Aorta (tissue), 5 donors: Measurements from ENCODE around the gene LPP. TPM values are rescaled to one million over a fixed set of nuclear protein-coding genes. Genes with fewer than 3 reads are reported as not detected.

ENCODE experiments used
- ATAC-seq: fragments of 200-7000 bp; cut with Tn5 transposase; one replicate; pipeline ENCODE4 v1.9.1; 2022; ENCODE audit warnings: moderate library complexity; ENCODE audit not compliant: low FRiP score
- DNase-seq, 2 donors: peaks; one replicate each; pipeline ENCODE4 v3.0.0-alpha.2; 2020
- H3K27ac ChIP-seq, 2 donors: one replicate each; pipeline ENCODE4 v1.5.1; 2013; ENCODE audit warnings: low read length in 2 of 2, mild to moderate bottlenecking in 2 of 2, moderate library complexity in 2 of 2, control low read depth in 1 of 2, inconsistent platforms in 1 of 2, low read depth in 1 of 2
- H3K27me3 ChIP-seq, 2 donors: one replicate each; pipeline ENCODE4 v1.6.1; 2013; ENCODE audit warnings: control low read depth in 1 of 2, low read length in 1 of 2, mild to moderate bottlenecking in 1 of 2, moderate library complexity in 1 of 2; ENCODE audit not compliant: insufficient read depth in 2 of 2, control insufficient read depth in 1 of 2
- H3K36me3 ChIP-seq, 2 donors: one replicate each; pipeline ENCODE4 v1.6.1; 2013; ENCODE audit warnings: control low read depth in 1 of 2, low read length in 1 of 2, mild to moderate bottlenecking in 1 of 2; ENCODE audit not compliant: insufficient read depth in 2 of 2, control insufficient read depth in 1 of 2
- H3K4me1 ChIP-seq, 2 donors: one replicate each; pipeline ENCODE4 v1.6.1; 2013; ENCODE audit warnings: low read length in 2 of 2, control low read depth in 1 of 2, mild to moderate bottlenecking in 1 of 2, moderate library complexity in 1 of 2; ENCODE audit not compliant: insufficient read depth in 2 of 2, control insufficient read depth in 1 of 2
- H3K4me3 ChIP-seq, 2 donors: one replicate each; pipeline ENCODE4 v1.5.1; 2013; ENCODE audit warnings: low read length in 2 of 2, control low read depth in 1 of 2, mild to moderate bottlenecking in 1 of 2
- H3K9me3 ChIP-seq: one replicate; pipeline ENCODE4 v1.6.1; 2013; ENCODE audit warnings: mild to moderate bottlenecking, low read length; ENCODE audit not compliant: control insufficient read depth
- WGBS, 2 donors: extraction: QIAGEN DNeasy Blood & Tissue Kit; methylation state at CpG; one replicate each; pipeline ENCODE4 v1.1.7; 2013; 5-methylcytosine and 5-hydroxymethylcytosine counted together
- intact Hi-C, 2 donors: fragments of 100-400 bp; cut with DNase I; formaldehyde crosslinking; loops; one replicate each; pipeline versions ENCODE4 v1.14.2 to v1.15.0; 2022
- polyA plus RNA-seq, 2 donors: library from polyadenylated mRNA; stranded (reverse); fragments of 200-250 nt; gene quantifications; one replicate each; pipeline ENCODE4 v1.2.3, GENCODE V29; 2013
- total RNA-seq, 2 donors: library from RNA; stranded (reverse); fragmentation: NEBNext Ultra II Directional; extraction: Animal tissue kit (Norgen Biotek cat#: 25700); gene quantifications; one replicate each; pipeline ENCODE4 v1.2.1, GENCODE V29; 2021
- donor health status: healthy with polysubstance abuse.
- donor health status: Bipolar disorder and iron deficiency.
- donor health status: DM: no; HTN: no; CAD: no.
- donor health status: DM: no; HTN: no; CAD: no.
- donor health status: DM: yes; HTN: yes; CAD: no.

The LPP gene
- total and polyA plus RNA-seq, 4 donors, result 37.7 to 2,536 (median 527) TPM

DNA sequence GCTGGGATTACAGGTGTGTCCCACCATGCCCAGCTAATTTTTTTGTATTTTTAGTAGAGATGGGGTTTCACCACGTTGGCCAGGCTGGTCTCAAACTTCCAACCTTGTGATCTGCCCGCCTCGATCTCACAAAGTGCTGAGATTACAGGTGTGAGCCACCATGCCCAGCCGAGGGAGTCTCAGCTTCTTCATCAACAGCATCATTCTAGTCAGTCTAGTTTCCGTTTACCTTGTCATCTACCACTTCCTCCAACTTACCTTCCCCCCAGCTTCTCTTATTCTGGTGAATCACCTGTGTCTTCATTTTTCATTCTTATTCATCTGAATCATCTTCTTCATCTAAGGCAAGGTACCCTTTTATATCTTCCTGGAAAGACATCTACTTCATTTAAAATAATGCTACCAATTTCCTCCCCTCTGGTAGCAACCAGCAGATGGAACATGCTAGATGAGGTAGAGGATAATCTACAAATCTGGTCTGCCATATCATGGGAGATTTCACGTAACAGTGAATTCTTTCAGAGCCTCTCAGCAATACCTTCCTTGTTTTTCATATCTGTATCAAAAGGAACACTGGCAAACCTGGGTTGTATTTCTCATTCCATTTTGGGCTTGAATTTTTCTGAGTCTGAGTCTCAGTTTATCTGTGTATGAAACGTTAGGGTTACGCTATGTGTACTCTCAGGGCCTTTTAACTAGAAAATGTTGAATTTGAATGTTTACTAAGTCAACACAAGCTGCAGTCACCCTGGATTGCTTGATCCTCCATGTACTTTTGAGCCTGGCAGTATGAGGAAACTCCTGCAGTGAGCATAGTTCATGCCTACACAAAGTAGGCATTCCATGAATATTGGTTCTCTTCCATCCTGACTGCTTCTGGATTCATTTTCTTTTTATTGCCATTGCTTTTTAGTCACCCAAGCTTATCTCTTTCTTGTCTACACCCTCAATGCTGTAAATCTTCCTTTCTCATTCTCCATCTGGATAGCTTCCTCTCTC, 16.8 kb downstream of the LPP start:
- WGBS, 2 donors, result 63 to 70% methylated on average over 8 of the region's 8 CpGs
- no peaks in the 10 kb centered on the region for H3K27me3 ChIP-seq
- peaks cover 9 to 14% of the 10 kb centered on the region in 2 donors for H3K4me1 ChIP-seq
- no peak overlapping the region for H3K4me3 ChIP-seq
- no peaks in the 10 kb centered on the region for H3K9me3 ChIP-seq
- no peak for ATAC-seq
- no peak for DNase-seq
- H3K27ac ChIP-seq, result peak overlapping the region; percentile 70 to 87
- intact Hi-C loops, result no loop called here
- H3K36me3 ChIP-seq, result no peaks in the 10 kb centered on the region

DNA sequence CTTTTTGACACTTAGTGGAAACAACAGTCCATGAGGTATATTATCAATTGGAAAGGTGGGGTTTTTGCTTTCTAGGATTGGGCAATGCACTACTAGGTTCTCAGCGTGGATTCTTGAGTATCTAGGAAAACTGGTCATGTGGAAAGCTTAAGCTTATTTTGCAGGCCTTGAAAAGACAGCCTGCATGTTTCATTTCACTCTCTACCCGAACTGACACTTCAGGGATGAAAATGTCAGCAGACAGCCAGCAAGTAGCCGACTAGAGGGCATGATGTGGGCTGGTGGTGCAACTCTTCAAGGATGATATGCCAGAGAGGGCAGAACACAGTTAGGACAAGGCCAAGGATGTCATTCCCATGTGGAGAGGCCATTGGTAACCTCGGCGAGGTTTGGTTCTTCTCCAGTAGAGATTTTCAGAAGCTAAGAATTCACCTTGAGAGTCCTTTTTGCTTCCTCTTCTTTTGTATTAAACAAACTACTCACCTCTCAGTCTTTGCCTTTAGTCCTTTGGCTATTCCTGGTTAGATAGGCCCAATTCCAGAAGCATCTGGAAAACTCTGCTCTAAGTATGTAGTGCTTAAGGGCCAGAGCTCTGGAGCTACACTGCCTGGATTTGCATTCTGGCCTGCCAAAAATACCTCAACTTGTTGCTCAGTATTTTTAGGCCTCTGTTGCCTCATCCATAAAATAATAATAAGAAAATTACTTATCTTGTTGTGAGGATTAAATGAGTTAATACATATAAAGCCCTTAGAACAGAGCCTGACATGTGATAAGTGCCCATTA, 17.9 kb downstream of the LPP start:
- DNase-seq, result no peak
- H3K4me3 ChIP-seq, result no peak overlapping the region
- WGBS, 2 donors, result 63 to 65% methylated on average over 5 of the region's 5 CpGs
- peaks cover 7 to 11% of the 10 kb centered on the region in 2 donors for H3K4me1 ChIP-seq
- intact Hi-C loops, result no loop called here
- no peak for ATAC-seq
- H3K27me3 ChIP-seq, result no peaks in the 10 kb centered on the region
- H3K9me3 ChIP-seq, result no peaks in the 10 kb centered on the region
- H3K27ac ChIP-seq, result peak overlapping the region; percentile 70 to 87
- no peaks in the 10 kb centered on the region for H3K36me3 ChIP-seq

DNA sequence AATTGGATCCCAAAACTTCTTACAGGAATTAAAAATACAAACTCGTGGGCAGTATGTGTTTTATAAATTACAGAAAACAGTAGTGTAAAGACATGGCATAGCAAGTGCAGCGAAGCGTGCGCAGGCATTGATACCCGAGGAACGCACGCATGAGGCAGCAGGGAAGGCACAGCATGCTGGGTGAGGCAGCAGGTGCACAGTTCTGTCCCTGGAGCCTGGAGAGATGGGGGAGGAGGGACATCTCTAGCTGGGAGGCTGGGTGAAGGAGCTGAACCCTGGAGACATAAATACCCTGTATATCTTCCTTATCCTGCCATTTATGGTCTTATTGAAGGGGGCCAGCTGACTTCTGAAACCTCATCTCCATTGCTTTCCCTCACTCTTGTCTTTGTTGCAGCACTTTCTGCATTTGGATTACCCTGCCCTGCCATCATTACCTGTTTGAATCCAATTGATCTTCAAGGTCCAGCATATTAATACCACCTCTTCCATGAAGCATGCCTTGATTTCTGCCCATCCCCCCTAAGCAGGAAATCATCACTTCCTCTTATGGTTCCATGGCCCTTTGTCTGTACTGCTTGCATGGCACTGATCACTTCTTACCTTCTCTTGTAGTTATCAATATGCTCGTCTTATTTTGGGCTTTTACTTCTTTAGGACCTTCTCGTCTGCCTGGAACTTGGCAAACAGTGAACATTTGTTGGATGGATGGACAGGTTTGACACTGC, 20.5 kb downstream of the LPP start:
- WGBS, 2 donors, result 72 to 73% methylated on average over 9 of the region's 9 CpGs
- Histone ChIP-seq H3K36me3 (no peaks in the 10 kb centered on the region), H3K27me3 (no peaks in the 10 kb centered on the region), H3K4me3 (no peak overlapping the region), H3K27ac (peak overlapping the region in 1 of 2 donors; percentile 23), H3K9me3 (no peaks in the 10 kb centered on the region), H3K4me1 (peaks cover 7 to 21% of the 10 kb centered on the region in 2 donors)
- no peak for ATAC-seq
- DNase-seq, result no peak
- intact Hi-C loops, result loop anchor here in 1 of 2 donors (5.0 kb wide), 1 partner anchor 38 kb away; no protein-coding TSS in a partner anchor

DNA sequence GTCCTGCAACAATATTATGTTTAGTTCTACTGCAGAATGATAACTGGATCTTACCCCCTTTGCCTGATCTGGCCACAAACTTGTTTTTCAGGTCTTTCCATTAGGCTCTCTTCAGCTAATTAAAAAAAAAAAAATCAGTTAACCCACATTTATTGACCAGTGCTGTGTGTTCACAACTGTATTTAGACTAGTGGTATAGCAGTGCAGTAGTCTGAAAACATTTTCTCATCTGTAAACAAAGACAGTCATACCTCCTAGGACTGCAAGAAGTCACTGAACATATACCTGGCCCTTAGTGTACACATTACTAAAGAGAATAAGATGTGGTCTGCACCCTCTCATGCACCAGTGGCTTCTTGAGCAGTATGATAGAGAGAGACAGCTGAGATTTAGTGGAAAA, 22.5 kb downstream of the LPP start:
- peak overlapping the region in 1 of 2 donors; percentile 12 for H3K27ac ChIP-seq

DNA sequence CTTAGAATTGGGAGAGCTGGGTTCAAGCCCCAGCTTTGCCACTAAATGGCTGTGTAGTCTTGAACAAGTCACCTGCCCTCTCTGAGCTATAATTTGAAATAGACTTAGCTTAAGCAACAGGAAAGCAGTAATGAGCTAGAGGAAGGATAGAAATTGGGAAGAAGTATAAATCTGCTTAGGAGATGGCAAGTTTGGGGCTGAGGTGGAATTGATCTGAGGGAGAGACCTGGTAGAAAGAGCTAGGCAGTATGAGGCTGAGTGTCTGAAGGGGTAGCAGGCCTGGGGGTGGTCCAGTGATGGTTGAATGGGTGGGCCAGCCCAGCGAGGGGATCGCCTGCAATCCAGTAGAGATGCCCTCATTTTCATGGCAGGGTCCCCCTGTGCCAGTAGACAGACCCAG, 22.9 kb downstream of the LPP start:
- ATAC-seq (no peak), DNase-seq (no peak)
- Histone ChIP-seq H3K9me3 (no peaks in the 10 kb centered on the region), H3K4me1 (peaks cover under 1 to 18% of the 10 kb centered on the region in 2 donors), H3K4me3 (no peak overlapping the region), H3K27me3 (no peaks in the 10 kb centered on the region), H3K36me3 (no peaks in the 10 kb centered on the region), H3K27ac (peak overlapping the region; percentile 6 to 12)
- WGBS, 2 donors, result 96 to 100% methylated on average over 2 of the region's 2 CpGs
- intact Hi-C loops, result loop anchor here in 1 of 2 donors (5.0 kb wide), 1 partner anchor 35 kb away; no protein-coding TSS in a partner anchor

More for the DNA sequence above, 22.5 kb downstream of the LPP start:
- ATAC-seq (no peak), DNase-seq (no peak)
- Histone ChIP-seq H3K4me1 (peaks cover 3 to 21% of the 10 kb centered on the region in 2 donors), H3K9me3 (no peaks in the 10 kb centered on the region), H3K27me3 (no peaks in the 10 kb centered on the region), H3K4me3 (no peak overlapping the region), H3K36me3 (no peaks in the 10 kb centered on the region)
- intact Hi-C loops, result loop anchor here in 1 of 2 donors (5.0 kb wide), 1 partner anchor 36 kb away; no protein-coding TSS in a partner anchor

DNA sequence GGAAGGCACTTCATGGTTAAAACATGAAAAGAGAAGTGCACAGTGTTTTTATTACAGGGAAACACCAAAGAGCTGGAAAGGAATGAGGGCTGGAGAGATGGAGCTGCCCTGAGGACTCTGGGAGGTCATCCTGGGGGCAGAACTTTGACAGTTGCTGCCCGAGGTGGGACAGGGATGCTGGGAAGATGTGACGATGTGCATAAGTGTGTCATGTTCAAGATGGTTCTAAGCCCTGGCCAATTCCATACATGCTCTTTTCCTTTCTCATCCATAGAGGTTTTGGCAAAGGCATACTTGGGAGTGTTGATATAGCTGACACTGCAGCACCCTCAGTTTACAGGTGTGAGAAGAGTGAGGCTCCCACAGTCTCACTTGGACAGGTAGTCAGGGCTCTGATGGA, 23.8 kb downstream of the LPP start:
- intact Hi-C loops, result loop anchor here in 1 of 2 donors (5.0 kb wide), 1 partner anchor 35 kb away; no protein-coding TSS in a partner anchor
- H3K27me3 ChIP-seq, result no peaks in the 10 kb centered on the region
- H3K4me1 ChIP-seq, result peaks cover 0 to 15% of the 10 kb centered on the region in 2 donors

DNA sequence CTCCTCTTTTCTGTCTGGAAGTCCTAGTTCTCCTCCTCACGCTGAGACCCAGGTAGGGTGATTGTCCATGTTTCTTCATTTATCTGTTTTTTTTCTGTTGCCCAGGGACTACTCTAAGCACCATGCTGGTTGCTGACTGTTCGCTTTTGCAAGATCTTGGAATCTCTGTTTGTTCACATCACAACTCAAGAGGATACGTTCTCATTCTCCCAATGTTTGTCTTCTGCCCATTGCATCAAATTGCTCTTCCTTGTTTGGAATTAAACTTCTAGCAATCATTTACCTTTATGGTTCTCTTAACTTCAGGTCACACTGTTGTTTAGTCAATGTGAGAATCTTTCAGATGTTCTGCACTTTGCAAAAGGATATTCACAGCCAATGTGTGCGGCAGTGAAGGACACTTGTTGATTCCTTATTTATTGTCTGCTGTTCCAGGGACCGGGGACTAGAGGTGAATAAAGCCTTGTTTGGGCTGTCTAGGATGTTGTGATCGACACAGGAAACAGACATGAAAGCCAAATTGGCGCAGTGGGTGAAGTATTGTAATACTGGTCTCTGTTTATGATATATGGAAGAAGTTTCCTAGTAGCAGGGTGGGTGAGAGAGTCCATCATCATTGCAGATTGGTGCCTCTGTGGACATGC, 24.5 kb downstream of the LPP start:
- no peaks in the 10 kb centered on the region for H3K36me3 ChIP-seq
- H3K4me1 ChIP-seq, result peaks cover 3 to 12% of the 10 kb centered on the region in 2 donors
- no peaks in the 10 kb centered on the region for H3K27me3 ChIP-seq
- WGBS, 2 donors, result 54 to 60% methylated on average over 7 of the region's 7 CpGs
- H3K4me3 ChIP-seq, result no peak overlapping the region
- DNase-seq (no peak), ATAC-seq (no peak)
- intact Hi-C loops, result loop anchor here in 1 of 2 donors (5.0 kb wide), 1 partner anchor 34 kb away; no protein-coding TSS in a partner anchor
- peak overlapping the region; percentile 44 to 96 for H3K27ac ChIP-seq
- H3K9me3 ChIP-seq, result no peaks in the 10 kb centered on the region

More for the DNA sequence above, 23.8 kb downstream of the LPP start:
- Histone ChIP-seq H3K9me3 (no peaks in the 10 kb centered on the region), H3K4me3 (no peak overlapping the region), H3K27ac (peak overlapping the region; percentile 22 to 96), H3K36me3 (no peaks in the 10 kb centered on the region)
- DNase-seq (no peak), ATAC-seq (no peak)
- 62 to 63% methylated on average over 2 of the region's 2 CpGs for WGBS, 2 donors
